HG03432 (cell line): ENCODE results near the gene VSTM2B.

ENCODE experiments used
- ATAC-seq: cut with Tn5 transposase; IDR thresholded peaks from one replicate; pipeline ENCODE4 v1.9.1; 2021; ENCODE audit warnings: mild to moderate bottlenecking, moderate library complexity; ENCODE audit not compliant: unreplicated experiment

The VSTM2B gene

GRCh38 chr19:29529646-29530539, 4.1 kb downstream of the VSTM2B start:
- no peak for ATAC-seq

- no peak for ATAC-seq
Measured at GRCh38 chr19:29530540-29531457, 5.0 kb downstream of the VSTM2B start.

GRCh38 chr19:29531458-29532025, 5.7 kb downstream of the VSTM2B start:
- ATAC-seq = no peak

- ATAC-seq = no peak
Measured at GRCh38 chr19:29532097-29532496, 6.3 kb downstream of the VSTM2B start.

- no peak for ATAC-seq
Measured at GRCh38 chr19:29532956-29533355, 7.2 kb downstream of the VSTM2B start.

GRCh38 chr19:29533578-29534544, 8.1 kb downstream of the VSTM2B start:
- no peak for ATAC-seq

- no peak for ATAC-seq
Measured at GRCh38 chr19:29535214-29535831, 9.5 kb downstream of the VSTM2B start.

GRCh38 chr19:29535984-29536508, 10.3 kb downstream of the VSTM2B start:
- ATAC-seq = no peak

- no peak for ATAC-seq
Measured at GRCh38 chr19:29537181-29537580, 11.4 kb downstream of the VSTM2B start.

- ATAC-seq = no peak
Measured at GRCh38 chr19:29537601-29538000, 11.8 kb downstream of the VSTM2B start.

- ATAC-seq = no peak
Measured at GRCh38 chr19:29538146-29538545, 12.4 kb downstream of the VSTM2B start.

GRCh38 chr19:29538651-29539050, 12.9 kb downstream of the VSTM2B start:
- ATAC-seq = no peak

- ATAC-seq = no peak
Measured at GRCh38 chr19:29539131-29539530, 13.3 kb downstream of the VSTM2B start.

GRCh38 chr19:29539670-29540069, 13.9 kb downstream of the VSTM2B start:
- no peak for ATAC-seq

- no peak for ATAC-seq
Measured at GRCh38 chr19:29540114-29540513, 14.3 kb downstream of the VSTM2B start.

- no peak for ATAC-seq
Measured at GRCh38 chr19:29541473-29542253, 15.9 kb downstream of the VSTM2B start.

- no peak for ATAC-seq
Measured at GRCh38 chr19:29542327-29542726, 16.5 kb downstream of the VSTM2B start.

GRCh38 chr19:29542776-29543175, 17.0 kb downstream of the VSTM2B start:
- ATAC-seq = no peak

GRCh38 chr19:29543381-29543780, 17.6 kb downstream of the VSTM2B start:
- ATAC-seq = no peak
